Activated CD4-positive, alpha-beta T cell treated with anti-CD3 and anti-CD28 coated beads, Interleukin-2, amount 50 U/mL, for 1 hour (primary cell): Measurements from ENCODE around the gene PLA2G2F.

Experiments used
- DNase-seq: peaks from one replicate; pipeline ENCODE4 v3.0.0-alpha.2; 2020

Gene PLA2G2F

GRCh38 chr1:20138961-20139550, at the start of gene PLA2G2F:
TSS of gene PLA2G2F (plus strand) at chr1:20139323. CDS start at chr1:20139428, 105 bp downstream.
- no peak for DNase-seq

- DNase-seq: no peak
Measured at GRCh38 chr1:20089328-20090077, 49.6 kb upstream of the PLA2G2F start.

- DNase-seq: no peak
Measured at GRCh38 chr1:20090119-20090518, 49.0 kb upstream of the PLA2G2F start.

- no peak for DNase-seq
Measured at GRCh38 chr1:20090641-20091040, 48.5 kb upstream of the PLA2G2F start.

- no peak for DNase-seq
Measured at GRCh38 chr1:20093303-20093702, 45.8 kb upstream of the PLA2G2F start.

- no peak for DNase-seq
Measured at GRCh38 chr1:20093940-20094391, 45.2 kb upstream of the PLA2G2F start.

GRCh38 chr1:20095564-20096434, 43.3 kb upstream of the PLA2G2F start:
- no peak for DNase-seq

- no peak for DNase-seq
Measured at GRCh38 chr1:20096840-20097447, 42.2 kb upstream of the PLA2G2F start.

- no peak for DNase-seq
Measured at GRCh38 chr1:20099533-20099932, 39.6 kb upstream of the PLA2G2F start.

- DNase-seq: peak; percentile 5
Measured at GRCh38 chr1:20100632-20101355, 38.3 kb upstream of the PLA2G2F start.

GRCh38 chr1:20102875-20103274, 36.2 kb upstream of the PLA2G2F start:
- DNase-seq: no peak

GRCh38 chr1:20105856-20106255, 33.3 kb upstream of the PLA2G2F start:
- no peak for DNase-seq

- no peak for DNase-seq
Measured at GRCh38 chr1:20107351-20107750, 31.8 kb upstream of the PLA2G2F start.

- no peak for DNase-seq
Measured at GRCh38 chr1:20107796-20108195, 31.3 kb upstream of the PLA2G2F start.

GRCh38 chr1:20108366-20109123, 30.6 kb upstream of the PLA2G2F start:
- DNase-seq: no peak

- no peak for DNase-seq
Measured at GRCh38 chr1:20109223-20109856, 29.8 kb upstream of the PLA2G2F start.

- DNase-seq: no peak
Measured at GRCh38 chr1:20110679-20111078, 28.4 kb upstream of the PLA2G2F start.

- DNase-seq: no peak
Measured at GRCh38 chr1:20111452-20111851, 27.7 kb upstream of the PLA2G2F start.

GRCh38 chr1:20112279-20113000, 26.7 kb upstream of the PLA2G2F start:
- no peak for DNase-seq

GRCh38 chr1:20114021-20114648, 25.0 kb upstream of the PLA2G2F start:
- DNase-seq: no peak
